H9 (cell line): Measurements from ENCODE around the gene NTNG2. TPM values are rescaled to one million over a fixed set of nuclear protein-coding genes. Genes with fewer than 3 reads are reported as not detected.

Experiments
- DNase-seq: peaks from one replicate; pipeline ENCODE4 v3.0.0-alpha.2; 2017
- H2AFZ ChIP-seq: one replicate; pipeline ENCODE4 v1.6.1; 2013; ENCODE audit warnings: mild to moderate bottlenecking, low read length, control low read depth, moderate library complexity
- H2AK5ac ChIP-seq: 2 replicates; pipeline ENCODE4 v1.6.1; 2013; ENCODE audit warnings: low read length, control low read depth, mixed read lengths; ENCODE audit not compliant: insufficient read length
- H2BK120ac ChIP-seq: one replicate; pipeline ENCODE4 v1.6.1; 2013; ENCODE audit warnings: low read depth, mild to moderate bottlenecking, low read length, control low read depth, inconsistent platforms; ENCODE audit not compliant: poor library complexity, severe bottlenecking
- H2BK12ac ChIP-seq: 2 replicates; pipeline ENCODE4 v1.6.1; 2013; ENCODE audit warnings: low read length, control low read depth, mixed read lengths, low read depth; ENCODE audit not compliant: insufficient read length
- H2BK15ac ChIP-seq: 2 replicates; pipeline ENCODE4 v1.6.1; 2013; ENCODE audit warnings: low read depth, low read length, control low read depth
- H2BK20ac ChIP-seq: one replicate; pipeline ENCODE4 v1.6.1; 2013; ENCODE audit warnings: low read depth, mild to moderate bottlenecking, low read length, control low read depth, inconsistent platforms; ENCODE audit not compliant: poor library complexity, severe bottlenecking
- H2BK5ac ChIP-seq: 2 replicates; pipeline ENCODE4 v1.6.1; 2013; ENCODE audit warnings: low read length, control low read depth, mixed read lengths; ENCODE audit not compliant: insufficient read length
- H3K14ac ChIP-seq: 2 replicates; pipeline ENCODE4 v1.6.1; 2013; ENCODE audit warnings: low read length, control low read depth; ENCODE audit not compliant: insufficient read depth
- H3K18ac ChIP-seq: 2 replicates; pipeline ENCODE4 v1.6.1; 2013; ENCODE audit warnings: low read depth, mild to moderate bottlenecking, mixed read lengths, low read length, control low read depth; ENCODE audit not compliant: insufficient read length
- H3K23ac ChIP-seq: 2 replicates; pipeline ENCODE4 v1.6.1; 2013; ENCODE audit warnings: low read length, control low read depth, mixed read lengths, low read depth; ENCODE audit not compliant: insufficient read length
- H3K23me2 ChIP-seq: 2 replicates; pipeline ENCODE4 v1.6.1; 2013; ENCODE audit warnings: low read depth, mild to moderate bottlenecking, mixed read lengths, low read length, control low read depth; ENCODE audit not compliant: insufficient read length, poor library complexity, severe bottlenecking
- H3K27ac ChIP-seq: 2 replicates; pipeline ENCODE4 v1.5.1; 2013; ENCODE audit warnings: low read length, control low read depth, mixed read lengths, low read depth; ENCODE audit not compliant: insufficient read length
- H3K27me3 ChIP-seq: 2 replicates; pipeline ENCODE4 v1.6.1; 2013; ENCODE audit warnings: low read length, control low read depth, inconsistent platforms; ENCODE audit not compliant: insufficient read depth
- H3K4ac ChIP-seq: 2 replicates; pipeline ENCODE4 v1.6.1; 2013; ENCODE audit warnings: low read depth, mild to moderate bottlenecking, control low read depth, inconsistent platforms, low read length, moderate library complexity
- H3K4me1 ChIP-seq: 2 replicates; pipeline ENCODE4 v1.6.1; 2013; ENCODE audit warnings: low read length, control low read depth, inconsistent platforms; ENCODE audit not compliant: insufficient read depth
- H3K4me2 ChIP-seq: 2 replicates; pipeline ENCODE4 v1.6.1; 2013; ENCODE audit warnings: low read length, control low read depth, mixed read lengths; ENCODE audit not compliant: insufficient read length, insufficient read depth
- H3K56ac ChIP-seq: 2 replicates; pipeline ENCODE4 v1.6.1; 2013; ENCODE audit warnings: low read depth, mild to moderate bottlenecking, mixed read lengths, low read length, control low read depth; ENCODE audit not compliant: insufficient read length
- H3K79me1 ChIP-seq: 2 replicates; pipeline ENCODE4 v1.6.1; 2013; ENCODE audit warnings: low read depth, mild to moderate bottlenecking, moderate library complexity, low read length, control low read depth, inconsistent platforms; ENCODE audit not compliant: insufficient read depth, poor library complexity, severe bottlenecking
- H3K79me2 ChIP-seq: 2 replicates; pipeline ENCODE4 v1.6.1; 2013; ENCODE audit warnings: low read length, control low read depth, inconsistent platforms; ENCODE audit not compliant: insufficient read depth
- H3K9ac ChIP-seq: 2 replicates; pipeline ENCODE4 v1.6.1; 2013; ENCODE audit warnings: low read length, control low read depth, mixed read lengths; ENCODE audit not compliant: insufficient read length; ENCODE audit errors: extremely low read depth
- H3K9me3 ChIP-seq: one replicate; pipeline ENCODE4 v1.6.1; 2013; ENCODE audit warnings: low read depth, low read length, inconsistent platforms; ENCODE audit not compliant: control insufficient read depth
- H3T11ph ChIP-seq: one replicate; pipeline ENCODE4 v1.6.1; 2013; ENCODE audit warnings: mild to moderate bottlenecking, low read length, control low read depth, inconsistent platforms
- H4K20me1 ChIP-seq: one replicate; pipeline ENCODE4 v1.6.1; 2013; ENCODE audit not compliant: control insufficient read depth, insufficient read length, insufficient read depth
- H4K5ac ChIP-seq: 2 replicates; pipeline ENCODE4 v1.6.1; 2013; ENCODE audit warnings: low read depth, mild to moderate bottlenecking, mixed read lengths, low read length, control low read depth; ENCODE audit not compliant: insufficient read length
- H4K8ac ChIP-seq: replicated peaks from 2 replicates; pipeline ENCODE4 v1.6.1; 2013; ENCODE audit warnings: low read length, control low read depth, mixed read lengths, low read depth; ENCODE audit not compliant: insufficient read length
- H4K91ac ChIP-seq: 2 replicates; pipeline ENCODE4 v1.6.1; 2013; ENCODE audit warnings: low read depth, mild to moderate bottlenecking, moderate library complexity, mixed read lengths, low read length, control low read depth; ENCODE audit not compliant: insufficient read length
- H3K27ac Mint-ChIP-seq, 3 experiments: 2 replicates in 2 of 3; 3 replicates in 1 of 3; pipeline ENCODE4 v1.8.0; 2020 to 2021; ENCODE audit warnings: mixed read lengths in 3 of 3, mild to moderate bottlenecking in 1 of 3, moderate library complexity in 1 of 3
- H3K27me3 Mint-ChIP-seq: 2 replicates; pipeline ENCODE4 v1.8.0; 2021; ENCODE audit warnings: low read depth, mild to moderate bottlenecking, moderate library complexity, mixed read lengths
- H3K36me3 Mint-ChIP-seq, 3 experiments: 2 replicates in 2 of 3; 3 replicates in 1 of 3; pipeline ENCODE4 v1.8.0; 2020 to 2021; ENCODE audit warnings: low read depth in 3 of 3, mixed read lengths in 3 of 3; ENCODE audit not compliant: insufficient read depth in 1 of 3
- H3K4me1 Mint-ChIP-seq, 2 experiments: 2 replicates each; pipeline ENCODE4 v1.8.0; 2020; ENCODE audit warnings: mixed read lengths in 2 of 2
- H3K4me3 Mint-ChIP-seq, 2 experiments: 2 replicates in 1 of 2; 3 replicates in 1 of 2; pipeline ENCODE4 v1.8.0; 2020 to 2021; ENCODE audit warnings: mild to moderate bottlenecking in 2 of 2, mixed read lengths in 2 of 2, moderate library complexity in 1 of 2
- H3K9me3 Mint-ChIP-seq, 2 experiments: 2 replicates in 1 of 2; 3 replicates in 1 of 2; pipeline ENCODE4 v1.8.0; 2020; ENCODE audit warnings: mild to moderate bottlenecking in 2 of 2, mixed read lengths in 2 of 2, moderate library complexity in 1 of 2
- WGBS: extraction: QIAGEN DNeasy Blood & Tissue Kit; methylation state at CpG from one replicate; pipeline ENCODE4 v1.1.7; 2013; ENCODE audit warnings: missing lambda C conversion rate, low lambda C conversion rate, mixed read lengths; ENCODE audit not compliant: insufficient read length; ENCODE audit errors: extremely low coverage; 5-methylcytosine and 5-hydroxymethylcytosine counted together
- total RNA-seq: library from RNA; stranded (reverse); gene quantifications from 2 replicates; pipeline ENCODE4 v1.2.1, GENCODE V29; 2021
- TF ChIP-seq, protein P1 (sequence below): fragments of 200-600 bp; sonication (generic); conservative IDR thresholded peaks from 3 replicates; pipeline ENCODE4 v1.8.0; 2021; ENCODE audit warnings: antibody characterized with exemption, mild to moderate bottlenecking

Gene NTNG2
- total RNA-seq, 1 experiment from 2014 or later, result 0.52 TPM

- no peaks in the 10 kb centered on the region for H3K27me3 ChIP-seq
- peaks cover 3% of the 10 kb centered on the region; the same call in 1 of the 2 replicates for H3K4me1 ChIP-seq
- H3K4me2 ChIP-seq, result no peak overlapping the region
- no peak overlapping the region for H3K23ac ChIP-seq
- H3K36me3 Mint-ChIP-seq, result no peaks in the 10 kb centered on the region
- H3K79me2 ChIP-seq, result no peaks in the 10 kb centered on the region
- no peak overlapping the region for H2BK5ac ChIP-seq
- H3K79me1 ChIP-seq, result no peaks in the 10 kb centered on the region
- TF ChIP-seq, protein P1, sequence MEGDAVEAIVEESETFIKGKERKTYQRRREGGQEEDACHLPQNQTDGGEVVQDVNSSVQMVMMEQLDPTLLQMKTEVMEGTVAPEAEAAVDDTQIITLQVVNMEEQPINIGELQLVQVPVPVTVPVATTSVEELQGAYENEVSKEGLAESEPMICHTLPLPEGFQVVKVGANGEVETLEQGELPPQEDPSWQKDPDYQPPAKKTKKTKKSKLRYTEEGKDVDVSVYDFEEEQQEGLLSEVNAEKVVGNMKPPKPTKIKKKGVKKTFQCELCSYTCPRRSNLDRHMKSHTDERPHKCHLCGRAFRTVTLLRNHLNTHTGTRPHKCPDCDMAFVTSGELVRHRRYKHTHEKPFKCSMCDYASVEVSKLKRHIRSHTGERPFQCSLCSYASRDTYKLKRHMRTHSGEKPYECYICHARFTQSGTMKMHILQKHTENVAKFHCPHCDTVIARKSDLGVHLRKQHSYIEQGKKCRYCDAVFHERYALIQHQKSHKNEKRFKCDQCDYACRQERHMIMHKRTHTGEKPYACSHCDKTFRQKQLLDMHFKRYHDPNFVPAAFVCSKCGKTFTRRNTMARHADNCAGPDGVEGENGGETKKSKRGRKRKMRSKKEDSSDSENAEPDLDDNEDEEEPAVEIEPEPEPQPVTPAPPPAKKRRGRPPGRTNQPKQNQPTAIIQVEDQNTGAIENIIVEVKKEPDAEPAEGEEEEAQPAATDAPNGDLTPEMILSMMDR, result no peak
- no peak overlapping the region for H2AK5ac ChIP-seq
- no peak overlapping the region for H3K27ac Mint-ChIP-seq
- no peak overlapping the region for H2BK120ac ChIP-seq
- H3K4me3 Mint-ChIP-seq, result no peak overlapping the region
- no CpG with 5 or more reads among the region's 4 CpGs for WGBS
- H2BK12ac ChIP-seq, result no peak overlapping the region
- H2BK20ac ChIP-seq, result no peak overlapping the region
- H3K23me2 ChIP-seq, result no peaks in the 10 kb centered on the region
- no peak overlapping the region for H4K8ac ChIP-seq
- no peak overlapping the region; the same call in 1 of the 2 replicates for H3K14ac ChIP-seq
- H4K5ac ChIP-seq, result no peak overlapping the region
- H3K27ac ChIP-seq, result no peak overlapping the region
- no peaks in the 10 kb centered on the region for H4K20me1 ChIP-seq
- H3K9ac ChIP-seq, result no peak overlapping the region
- DNase-seq, result no peak
- H3K27me3 Mint-ChIP-seq, result peaks cover 43% of the 10 kb centered on the region
- H4K91ac ChIP-seq, result no peak overlapping the region
- no peak overlapping the region for H3K56ac ChIP-seq
- H2AFZ ChIP-seq, result no peak overlapping the region
- no peaks in the 10 kb centered on the region for H3K9me3 Mint-ChIP-seq
- no peak overlapping the region for H3T11ph ChIP-seq
- H3K18ac ChIP-seq, result no peak overlapping the region
- H3K4me1 Mint-ChIP-seq, result peaks cover 14 to 27% of the 10 kb centered on the region in 2 experiments
- H3K9me3 ChIP-seq, result no peaks in the 10 kb centered on the region
- H2BK15ac ChIP-seq, result no peak overlapping the region
- no peak overlapping the region for H3K4ac ChIP-seq
These were observed 10.7 kb upstream of the NTNG2 start for GRCh38 chr9:132151118-132151517.
